A549 (cell line): ENCODE measurements around the gene DCLK3. TPM values are rescaled to one million over a fixed set of nuclear protein-coding genes. Genes with fewer than 3 reads are reported as not detected.

Experiments used
- ATAC-seq, 2 experiments: fragments of 200-7000 bp in 1 of 2; fragments of >200 bp in 1 of 2; cut with Nextera tagmentation in 1 of 2; cut with Tn5 transposase in 1 of 2; 3 replicates each; pipeline versions ENCODE4 v1.8.0 to v1.9.1; 2018 to 2020; ENCODE audit warnings: mild to moderate bottlenecking in 1 of 2, moderate library complexity in 1 of 2
- CTCF ChIA-PET: fragments of 300-600 bp; sonication (Branson Sonifier 250); formaldehyde crosslinking; extraction: SDS; loops from one replicate; lab custom pipeline; 2021; ENCODE audit warnings: antibody characterized with exemption, inconsistent platforms; lab: Yijun Ruan, JAX
- POLR2A ChIA-PET: fragments of 350-600 bp; formaldehyde crosslinking; extraction: SDS; loops from one replicate; lab custom pipeline; 2021; ENCODE audit warnings: antibody characterized with exemption, inconsistent platforms; lab: Yijun Ruan, JAX
- DNase-seq, 2 experiments: peaks; one replicate each; pipeline versions ENCODE4 v3.0.0 to v3.0.0-alpha.2; 2011 to 2016; ENCODE audit warnings: low read depth in 1 of 2, low spot score in 1 of 2
- FAIRE-seq: peaks from 2 replicates; lab custom pipeline; 2011; peaks lifted over from hg19 to GRCh38; lab: Jason Lieb, UNC
- H3K27ac ChIP-seq, 2 experiments: fragments of >200 bp; sonication (Bioruptor Twin); formaldehyde crosslinking; 3 replicates each; pipeline ENCODE4 v1.5.1; 2016 to 2017
- H3K4me1 ChIP-seq: fragments of >200 bp; sonication (Bioruptor Twin); formaldehyde crosslinking; 3 replicates; pipeline ENCODE4 v1.6.1; 2016
- H3K4me2 ChIP-seq: fragments of >200 bp; sonication (Bioruptor Twin); formaldehyde crosslinking; 3 replicates; pipeline ENCODE4 v1.6.1; 2016
- H3K4me3 ChIP-seq: fragments of >200 bp; sonication (Bioruptor Twin); formaldehyde crosslinking; 3 replicates; pipeline ENCODE4 v1.5.1; 2016
- H3K9me3 ChIP-seq: fragments of >200 bp; sonication (Bioruptor Twin); formaldehyde crosslinking; 3 replicates; pipeline ENCODE4 v1.6.1; 2016
- BHLHE40 ChIP-seq: IDR thresholded peaks from 2 replicates; pipeline ENCODE4 v1.6.1; 2012; ENCODE audit warnings: low read depth, low read length, inconsistent platforms
- CBX2 ChIP-seq: fragments of 200-600 bp; sonication (generic); IDR thresholded peaks from 2 replicates; pipeline ENCODE4 v1.6.1; 2016; ENCODE audit warnings: low read depth, mild to moderate bottlenecking, borderline replicate concordance
- CEBPB ChIP-seq, 2 experiments: fragments of >200 bp in 1 of 2; sonication (Bioruptor Twin) in 1 of 2; formaldehyde crosslinking in 1 of 2; IDR thresholded peaks; 2 replicates each; pipeline ENCODE4 v1.6.1; 2012 to 2016
- CHD2 ChIP-seq: fragments of 150-350 bp; IDR thresholded peaks from 2 replicates; pipeline ENCODE4 v1.6.1; 2014; ENCODE audit warnings: low read length; ENCODE audit not compliant: partially characterized antibody
- EP300 ChIP-seq, 2 experiments: fragments of >200 bp; sonication (Bioruptor Twin); formaldehyde crosslinking; IDR thresholded peaks; 2 replicates in 1 of 2; 3 replicates in 1 of 2; pipeline ENCODE4 v1.6.1; 2016 to 2017
- FOSL2 ChIP-seq, 2 experiments: fragments of 450-650 bp in 1 of 2; fragments of >200 bp in 1 of 2; sonication (Bioruptor Twin) in 1 of 2; formaldehyde crosslinking; IDR thresholded peaks; 2 replicates each; pipeline versions ENCODE4 v1.5.0 to v1.6.1; 2016 to 2020; ENCODE audit warnings: mild to moderate bottlenecking in 1 of 2, moderate library complexity in 1 of 2
- HDAC2 ChIP-seq: fragments of 200-600 bp; sonication (generic); IDR thresholded peaks from 2 replicates; pipeline ENCODE4 v1.6.1; 2016
- HOXB13 ChIP-seq: fragments of 250-450 bp; sonication (Bioruptor Pico); IDR thresholded peaks from 2 replicates; pipeline ENCODE4 v1.5.0; 2020; ENCODE audit warnings: low read depth, mild to moderate bottlenecking, moderate library complexity
- HOXB5 ChIP-seq: fragments of 250-450 bp; sonication (Bioruptor Pico); IDR thresholded peaks from 2 replicates; pipeline ENCODE4 v1.5.0; 2020; ENCODE audit warnings: mild to moderate bottlenecking, moderate library complexity
- JUNB ChIP-seq: fragments of >200 bp; sonication (Bioruptor Twin); formaldehyde crosslinking; IDR thresholded peaks from 2 replicates; pipeline ENCODE4 v1.6.1; 2016
- MAFK ChIP-seq: fragments of 450-650 bp; IDR thresholded peaks from 2 replicates; pipeline ENCODE4 v1.6.1; 2014; ENCODE audit not compliant: partially characterized antibody
- NFE2L2 ChIP-seq: fragments of 150-350 bp; conservative IDR thresholded peaks from 2 replicates; pipeline ENCODE4 v1.6.1; 2014; ENCODE audit warnings: low read length
- POLR2A ChIP-seq: IDR thresholded peaks from 2 replicates; pipeline ENCODE4 v1.6.1; 2012; ENCODE audit warnings: mild to moderate bottlenecking, low read length
- RAD21 ChIP-seq, 2 experiments: fragments of >200 bp in 1 of 2; sonication (Bioruptor Twin) in 1 of 2; formaldehyde crosslinking in 1 of 2; IDR thresholded peaks in 1 of 2; conservative IDR thresholded peaks in 1 of 2; 2 replicates in 1 of 2; 3 replicates in 1 of 2; pipeline ENCODE4 v1.6.1; 2012 to 2018; ENCODE audit warnings: inconsistent platforms in 1 of 2
- RARB ChIP-seq: fragments of 250-450 bp; sonication (Bioruptor Pico); IDR thresholded peaks from 2 replicates; pipeline ENCODE4 v1.8.0; 2021; ENCODE audit warnings: mild to moderate bottlenecking, moderate library complexity
- RCOR1 ChIP-seq: fragments of 150-350 bp; IDR thresholded peaks from 2 replicates; pipeline ENCODE4 v1.6.1; 2014; ENCODE audit warnings: antibody characterized with exemption, low read length, low read depth
- SMC3 ChIP-seq: fragments of >200 bp; sonication (Bioruptor Twin); formaldehyde crosslinking; IDR thresholded peaks from 3 replicates; pipeline ENCODE4 v1.6.1; 2018; ENCODE audit warnings: inconsistent platforms
- USF2 ChIP-seq: fragments of 450-650 bp; IDR thresholded peaks from 2 replicates; pipeline ENCODE4 v1.6.1; 2014; ENCODE audit warnings: antibody characterized with exemption
- ZNF302 ChIP-seq: fragments of 250-450 bp; sonication (Bioruptor Pico); IDR thresholded peaks from 2 replicates; pipeline ENCODE4 v1.9.0; 2021; ENCODE audit warnings: inconsistent platforms, mild to moderate bottlenecking, moderate library complexity
- WGBS: methylation state at CpG from one replicate; pipeline ENCODE4 v1.1.6; 2017; ENCODE audit errors: missing lambda C conversion rate; 5-methylcytosine and 5-hydroxymethylcytosine counted together
- polyA plus RNA-seq, 4 experiments: library from polyadenylated mRNA; depleted of rRNA in 3 of 4; stranded (reverse); fragments of >200 nt; fragmentation: RNase III in 1 of 4; extraction: RNeasy Plus Mini Kit Qiagen cat#74134 plus additional on column Dnase treatment in 1 of 4; gene quantifications; 2 replicates in 3 of 4; 3 replicates in 1 of 4; pipeline ENCODE4 v1.2.3, GENCODE V29; 2011 to 2017
- TF ChIP-seq, protein P1 (sequence below): fragments of >200 bp; sonication (Bioruptor Twin); formaldehyde crosslinking; IDR thresholded peaks from 2 replicates; pipeline ENCODE4 v1.6.1; 2016
- TF ChIP-seq, protein P2 (sequence below): fragments of >200 bp; sonication (Bioruptor Twin); formaldehyde crosslinking; IDR thresholded peaks from 3 replicates; pipeline ENCODE4 v1.5.1; 2016

DCLK3 gene
- polyA plus RNA-seq, 2 of the 4 experiments (the other 2 are of a cell fraction) = not detected

DNA sequence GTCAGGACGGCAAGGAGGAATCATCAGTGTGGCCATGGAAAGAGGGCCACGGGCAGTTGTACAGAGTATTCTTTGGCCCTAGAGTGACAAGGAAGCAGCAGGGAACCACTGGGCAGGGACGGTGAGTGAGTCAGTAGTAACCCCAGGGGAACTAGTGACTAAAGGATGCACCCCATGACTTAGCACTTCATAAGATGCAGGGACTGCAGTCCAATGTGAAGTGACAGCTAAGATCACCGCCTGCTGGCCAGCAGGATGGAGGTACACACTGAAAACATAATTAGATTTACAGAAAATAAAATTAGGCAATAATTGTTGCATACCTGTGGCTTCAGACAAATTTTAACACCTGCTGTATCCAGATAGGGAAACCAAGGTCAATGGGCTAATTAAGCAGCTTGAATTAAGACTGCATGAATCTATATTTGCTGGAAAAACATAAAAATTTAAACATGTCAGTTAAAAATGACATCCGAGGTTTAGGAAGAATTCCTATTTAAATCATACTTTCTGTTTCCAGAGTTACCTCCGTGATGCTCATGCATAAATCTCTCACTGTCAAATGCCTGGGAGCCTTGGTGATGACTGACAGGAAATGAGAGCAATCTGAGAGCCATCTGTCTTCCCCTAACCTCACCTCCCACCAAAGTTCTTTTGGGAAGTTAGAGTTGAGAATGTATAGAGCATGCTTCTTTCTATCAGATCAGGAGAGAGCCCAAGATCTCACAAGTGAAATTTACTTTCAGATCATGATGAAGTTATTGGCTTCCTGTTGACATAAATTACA is 56.5 kb downstream of the DCLK3 start:
- TF ChIP-seq CHD2 = no peak
- peak; percentile 34; the same call in 1 of the 2 replicates for TF ChIP-seq JUNB
- peak; percentile 84 for TF ChIP-seq RAD21 (conservative IDR thresholded peaks at IDR 0.05 in 1 of 2, IDR thresholded peaks at IDR 0.05 in 1 of 2)
- TF ChIP-seq, protein P1, sequence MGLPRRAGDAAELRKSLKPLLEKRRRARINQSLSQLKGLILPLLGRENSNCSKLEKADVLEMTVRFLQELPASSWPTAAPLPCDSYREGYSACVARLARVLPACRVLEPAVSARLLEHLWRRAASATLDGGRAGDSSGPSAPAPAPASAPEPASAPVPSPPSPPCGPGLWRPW = no peak
- TF ChIP-seq, protein P2, sequence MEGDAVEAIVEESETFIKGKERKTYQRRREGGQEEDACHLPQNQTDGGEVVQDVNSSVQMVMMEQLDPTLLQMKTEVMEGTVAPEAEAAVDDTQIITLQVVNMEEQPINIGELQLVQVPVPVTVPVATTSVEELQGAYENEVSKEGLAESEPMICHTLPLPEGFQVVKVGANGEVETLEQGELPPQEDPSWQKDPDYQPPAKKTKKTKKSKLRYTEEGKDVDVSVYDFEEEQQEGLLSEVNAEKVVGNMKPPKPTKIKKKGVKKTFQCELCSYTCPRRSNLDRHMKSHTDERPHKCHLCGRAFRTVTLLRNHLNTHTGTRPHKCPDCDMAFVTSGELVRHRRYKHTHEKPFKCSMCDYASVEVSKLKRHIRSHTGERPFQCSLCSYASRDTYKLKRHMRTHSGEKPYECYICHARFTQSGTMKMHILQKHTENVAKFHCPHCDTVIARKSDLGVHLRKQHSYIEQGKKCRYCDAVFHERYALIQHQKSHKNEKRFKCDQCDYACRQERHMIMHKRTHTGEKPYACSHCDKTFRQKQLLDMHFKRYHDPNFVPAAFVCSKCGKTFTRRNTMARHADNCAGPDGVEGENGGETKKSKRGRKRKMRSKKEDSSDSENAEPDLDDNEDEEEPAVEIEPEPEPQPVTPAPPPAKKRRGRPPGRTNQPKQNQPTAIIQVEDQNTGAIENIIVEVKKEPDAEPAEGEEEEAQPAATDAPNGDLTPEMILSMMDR = peak; percentile 72
- no peak for TF ChIP-seq RCOR1
- TF ChIP-seq MAFK = peak; percentile 91
- peak; percentile 81 for TF ChIP-seq SMC3
- no peak for TF ChIP-seq HDAC2
- TF ChIP-seq EP300 (IDR thresholded peaks at IDR 0.05) = peak in 1 of 2 experiments; percentile 20; a peak in 2 of 5 replicates
- TF ChIP-seq FOSL2 (IDR thresholded peaks at IDR 0.05) = no peak
- TF ChIP-seq FOSL2 (CRISPR knock-in tag; IDR thresholded peaks at IDR 0.05) = peak; percentile 80
- peak; percentile 75 for TF ChIP-seq NFE2L2
- peak in 1 of 2 experiments; percentile 52; a peak in 1 of 4 replicates for TF ChIP-seq CEBPB (IDR thresholded peaks at IDR 0.05)
- TF ChIP-seq CBX2 = no peak
- TF ChIP-seq HOXB13 (CRISPR knock-in tag) = no peak
- TF ChIP-seq, all 56 proteins: peak for 9
- peak overlapping the region; percentile 56 for H3K4me2 ChIP-seq
- peaks cover 18% of the 10 kb centered on the region for H3K4me1 ChIP-seq
- ATAC-seq (peak; percentile 96 to 99), FAIRE-seq (peak; percentile 86), DNase-seq (peak; percentile 90 to 93)
- peak overlapping the region; percentile 73 to 81 for H3K27ac ChIP-seq
- H3K9me3 ChIP-seq = no peaks in the 10 kb centered on the region
- WGBS = 15% methylated on average over 6 of the region's 6 CpGs
- CTCF ChIA-PET = interaction anchor here (0.7 to 5.0 kb wide), 16 partner anchors 9 to 747 kb away, joined by 3 to 51 read pairs (median 4); no protein-coding TSS in a partner anchor
- no peak overlapping the region for H3K4me3 ChIP-seq
- POLR2A ChIA-PET = no interaction called here

- 83% methylated on average over 8 of the region's 8 CpGs for WGBS
- Histone ChIP-seq H3K27ac (peak overlapping the region in 1 of 2 experiments; percentile 18; a peak in 1 of 6 replicates), H3K9me3 (no peaks in the 10 kb centered on the region), H3K4me1 (peaks cover 31% of the 10 kb centered on the region), H3K4me2 (no peak overlapping the region), H3K4me3 (no peak overlapping the region)
- ChIA-PET CTCF (interaction anchor here (1.0 to 4.4 kb wide), 4 partner anchors 113 to 797 kb away, joined by 4 to 34 read pairs (median 9); no protein-coding TSS in a partner anchor), POLR2A (no interaction called here)
- ATAC-seq (no peak), FAIRE-seq (no peak), DNase-seq (no peak)
- TF ChIP-seq POLR2A (no peak), JUNB (no peak), USF2 (no peak), ZNF302 (CRISPR knock-in tag) (no peak), BHLHE40 (no peak), RARB (no peak), HOXB5 (CRISPR knock-in tag) (no peak)
Observed at GRCh38 chr3:36705015-36705414, 59.3 kb downstream of the DCLK3 start.
